Measurements from ENCODE around the gene EMP2. TPM values are rescaled to one million over a fixed set of nuclear protein-coding genes. Genes with fewer than 3 reads are reported as not detected.

Gene EMP2
- total and polyA plus RNA-seq, 2 donors, result 4.8 to 11.7 TPM

- Histone ChIP-seq H3K27me3 (ENCODE audit: control insufficient read depth in 2 of 2, insufficient read depth in 1 of 2, low read length in 1 of 2) (peaks cover 30 to 47% of the 10 kb centered on the region in 2 donors), H3K27ac (ENCODE audit: low read depth in 1 of 2, low read length in 1 of 2) (no peak overlapping the region), H3K9me3 (ENCODE audit: control insufficient read depth in 2 of 2, insufficient read depth in 1 of 2, low read length in 1 of 2) (no peaks in the 10 kb centered on the region), H3K4me1 (ENCODE audit: control insufficient read depth in 2 of 2, insufficient read depth in 2 of 2, low read length in 2 of 2) (no peaks in the 10 kb centered on the region), H3K36me3 (ENCODE audit: control insufficient read depth in 2 of 2, insufficient read depth in 2 of 2, low read length in 1 of 2) (no peaks in the 10 kb centered on the region), H3K4me3 (ENCODE audit: low read length in 2 of 2) (no peak overlapping the region)
- 90% methylated on average over 17 of the region's 17 CpGs for WGBS
- DNase-seq (ENCODE audit: low read depth in 6 of 9, low spot score in 9 of 9), result no peak
These were observed 3.8 kb downstream of the EMP2 start for GRCh38 chr16:10576390-10577304.

DNA sequence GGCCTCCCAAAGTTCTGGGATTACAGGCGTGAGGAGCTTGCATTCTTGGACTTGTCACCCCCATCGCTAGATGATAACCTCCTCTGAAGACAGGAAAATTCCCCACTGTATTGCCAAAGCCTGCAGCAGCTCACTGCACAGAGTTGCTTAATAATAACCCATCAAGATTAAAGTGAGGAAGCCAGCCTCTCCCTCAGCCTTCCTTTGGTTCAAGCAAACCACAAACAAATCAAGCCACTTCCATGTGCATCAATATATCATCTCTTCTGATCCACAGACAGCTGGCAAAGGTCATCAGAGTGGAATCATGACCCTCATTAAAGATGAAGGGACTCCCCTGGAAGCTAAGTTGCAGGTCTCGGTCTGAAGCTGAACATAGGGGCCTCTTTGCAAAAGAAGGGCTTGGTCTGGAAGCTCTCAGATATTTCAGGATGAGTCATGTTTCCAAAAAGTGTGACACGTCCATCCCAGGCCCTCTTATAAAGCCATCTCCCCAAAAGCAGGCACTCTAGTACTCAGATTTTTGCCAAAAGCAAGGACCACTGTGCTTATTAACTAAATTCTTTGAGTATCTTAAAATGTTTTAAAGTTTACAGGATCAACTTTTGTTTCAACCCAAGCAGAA lies 4.8 kb downstream of the EMP2 start:
- WGBS, result 66% methylated on average over 4 of the region's 4 CpGs
- no peaks in the 10 kb centered on the region for H3K9me3 ChIP-seq (ENCODE audit: control insufficient read depth in 2 of 2, insufficient read depth in 1 of 2, low read length in 1 of 2)
- H3K27me3 ChIP-seq (ENCODE audit: control insufficient read depth in 2 of 2, insufficient read depth in 1 of 2, low read length in 1 of 2), result peaks cover 25 to 37% of the 10 kb centered on the region in 2 donors
- no peak overlapping the region for H3K27ac ChIP-seq (ENCODE audit: low read depth in 1 of 2, low read length in 1 of 2)
- H3K4me3 ChIP-seq (ENCODE audit: low read length in 2 of 2), result no peak overlapping the region
- DNase-seq (ENCODE audit: low read depth in 6 of 9, low spot score in 9 of 9), result no peak
- no peaks in the 10 kb centered on the region for H3K4me1 ChIP-seq (ENCODE audit: control insufficient read depth in 2 of 2, insufficient read depth in 2 of 2, low read length in 2 of 2)
- no peaks in the 10 kb centered on the region for H3K36me3 ChIP-seq (ENCODE audit: control insufficient read depth in 2 of 2, insufficient read depth in 2 of 2, low read length in 1 of 2)

GRCh38 chr16:10572611-10573010 lies 7.8 kb downstream of the EMP2 start:
- Histone ChIP-seq H3K4me3 (ENCODE audit: low read length in 2 of 2) (no peak overlapping the region), H3K27me3 (ENCODE audit: control insufficient read depth in 2 of 2, insufficient read depth in 1 of 2, low read length in 1 of 2) (peaks cover 0 to 8% of the 10 kb centered on the region in 2 donors), H3K36me3 (ENCODE audit: control insufficient read depth in 2 of 2, insufficient read depth in 2 of 2, low read length in 1 of 2) (no peaks in the 10 kb centered on the region), H3K27ac (ENCODE audit: low read depth in 1 of 2, low read length in 1 of 2) (no peak overlapping the region), H3K4me1 (ENCODE audit: control insufficient read depth in 2 of 2, insufficient read depth in 2 of 2, low read length in 2 of 2) (no peaks in the 10 kb centered on the region), H3K9me3 (ENCODE audit: control insufficient read depth in 2 of 2, insufficient read depth in 1 of 2, low read length in 1 of 2) (no peaks in the 10 kb centered on the region)
- DNase-seq (ENCODE audit: low read depth in 6 of 9, low spot score in 9 of 9), result no peak
- 92% methylated on average over 3 of the region's 3 CpGs for WGBS

- Histone ChIP-seq H3K27me3 (ENCODE audit: control insufficient read depth in 2 of 2, insufficient read depth in 1 of 2, low read length in 1 of 2) (no peaks in the 10 kb centered on the region), H3K27ac (ENCODE audit: low read depth in 1 of 2, low read length in 1 of 2) (no peak overlapping the region), H3K9me3 (ENCODE audit: control insufficient read depth in 2 of 2, insufficient read depth in 1 of 2, low read length in 1 of 2) (no peaks in the 10 kb centered on the region), H3K4me3 (ENCODE audit: low read length in 2 of 2) (no peak overlapping the region), H3K36me3 (ENCODE audit: control insufficient read depth in 2 of 2, insufficient read depth in 2 of 2, low read length in 1 of 2) (no peaks in the 10 kb centered on the region), H3K4me1 (ENCODE audit: control insufficient read depth in 2 of 2, insufficient read depth in 2 of 2, low read length in 2 of 2) (no peaks in the 10 kb centered on the region)
- DNase-seq (ENCODE audit: low read depth in 6 of 9, low spot score in 9 of 9), result no peak
- WGBS, result 73% methylated on average over 5 of the region's 5 CpGs
These were observed 9.0 kb downstream of the EMP2 start for GRCh38 chr16:10571354-10571753.

DNA sequence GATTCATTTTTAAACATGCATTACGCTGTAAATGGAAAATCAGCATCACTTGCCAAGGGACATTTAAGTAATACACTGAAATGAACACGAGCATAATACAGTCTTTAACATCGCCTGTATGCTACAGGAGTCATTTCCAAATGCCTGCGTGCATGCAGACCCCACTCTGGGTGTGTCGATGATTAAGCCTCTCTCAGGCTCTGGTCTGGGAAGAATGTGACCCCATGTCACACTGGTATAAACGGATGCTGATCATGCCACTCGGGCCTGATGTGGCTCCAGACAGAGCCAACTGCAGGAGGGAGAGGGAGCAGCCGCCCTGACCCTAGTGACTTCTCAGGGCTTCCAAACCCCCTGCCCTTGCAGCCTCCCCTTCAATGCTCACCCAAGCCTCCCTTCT lies 10.8 kb downstream of the EMP2 start:
- H3K4me3 ChIP-seq (ENCODE audit: low read length in 2 of 2), result no peak overlapping the region
- H3K27ac ChIP-seq (ENCODE audit: low read depth in 1 of 2, low read length in 1 of 2), result no peak overlapping the region
- WGBS, result 96% methylated on average over 8 of the region's 8 CpGs
- H3K9me3 ChIP-seq (ENCODE audit: control insufficient read depth in 2 of 2, insufficient read depth in 1 of 2, low read length in 1 of 2), result no peaks in the 10 kb centered on the region
- no peaks in the 10 kb centered on the region for H3K27me3 ChIP-seq (ENCODE audit: control insufficient read depth in 2 of 2, insufficient read depth in 1 of 2, low read length in 1 of 2)
- no peaks in the 10 kb centered on the region for H3K36me3 ChIP-seq (ENCODE audit: control insufficient read depth in 2 of 2, insufficient read depth in 2 of 2, low read length in 1 of 2)
- DNase-seq (ENCODE audit: low read depth in 6 of 9, low spot score in 9 of 9), result no peak
- H3K4me1 ChIP-seq (ENCODE audit: control insufficient read depth in 2 of 2, insufficient read depth in 2 of 2, low read length in 2 of 2), result no peaks in the 10 kb centered on the region

DNA sequence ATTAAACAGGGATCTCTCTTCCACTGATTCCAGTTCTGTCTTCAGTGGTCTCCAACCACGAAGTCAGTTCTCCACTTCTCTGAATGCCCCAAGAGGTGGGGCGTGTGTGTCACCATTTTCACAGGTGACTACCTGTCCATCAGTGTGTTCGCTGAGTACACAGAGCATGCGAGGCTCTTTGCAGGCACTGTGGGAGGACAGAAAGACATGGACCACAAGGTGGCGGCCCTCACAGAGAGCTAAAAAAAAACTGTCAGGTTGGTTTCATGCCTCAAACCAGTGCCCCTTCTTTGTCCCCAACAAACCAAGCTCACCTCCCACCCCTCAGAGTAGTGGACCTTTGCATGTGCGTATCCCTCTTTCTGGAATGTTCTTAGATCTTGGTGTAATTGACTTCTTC lies 13.8 kb downstream of the EMP2 start:
- Histone ChIP-seq H3K4me3 (ENCODE audit: low read length in 2 of 2) (no peak overlapping the region), H3K27me3 (ENCODE audit: control insufficient read depth in 2 of 2, insufficient read depth in 1 of 2, low read length in 1 of 2) (no peaks in the 10 kb centered on the region), H3K4me1 (ENCODE audit: control insufficient read depth in 2 of 2, insufficient read depth in 2 of 2, low read length in 2 of 2) (no peaks in the 10 kb centered on the region), H3K27ac (ENCODE audit: low read depth in 1 of 2, low read length in 1 of 2) (no peak overlapping the region), H3K9me3 (ENCODE audit: control insufficient read depth in 2 of 2, insufficient read depth in 1 of 2, low read length in 1 of 2) (no peaks in the 10 kb centered on the region), H3K36me3 (ENCODE audit: control insufficient read depth in 2 of 2, insufficient read depth in 2 of 2, low read length in 1 of 2) (no peaks in the 10 kb centered on the region)
- WGBS, result 89% methylated on average over 6 of the region's 6 CpGs
- no peak for DNase-seq (ENCODE audit: low read depth in 6 of 9, low spot score in 9 of 9)

GRCh38 chr16:10565167-10565566 lies 15.2 kb downstream of the EMP2 start:
- no peak for DNase-seq (ENCODE audit: low read depth in 6 of 9, low spot score in 9 of 9)

GRCh38 chr16:10564591-10564990 lies 15.8 kb downstream of the EMP2 start:
- DNase-seq (ENCODE audit: low read depth in 6 of 9, low spot score in 9 of 9), result no peak
- Histone ChIP-seq H3K4me3 (ENCODE audit: low read length in 2 of 2) (no peak overlapping the region), H3K27ac (ENCODE audit: low read depth in 1 of 2, low read length in 1 of 2) (no peak overlapping the region), H3K27me3 (ENCODE audit: control insufficient read depth in 2 of 2, insufficient read depth in 1 of 2, low read length in 1 of 2) (no peaks in the 10 kb centered on the region), H3K4me1 (ENCODE audit: control insufficient read depth in 2 of 2, insufficient read depth in 2 of 2, low read length in 2 of 2) (no peaks in the 10 kb centered on the region), H3K36me3 (ENCODE audit: control insufficient read depth in 2 of 2, insufficient read depth in 2 of 2, low read length in 1 of 2) (no peaks in the 10 kb centered on the region), H3K9me3 (ENCODE audit: control insufficient read depth in 2 of 2, insufficient read depth in 1 of 2, low read length in 1 of 2) (no peaks in the 10 kb centered on the region)
- 55% methylated on average over 5 of the region's 5 CpGs for WGBS

More at GRCh38 chr16:10565167-10565566, 15.2 kb downstream of the EMP2 start:
- no peak overlapping the region for H3K27ac ChIP-seq (ENCODE audit: low read depth in 1 of 2, low read length in 1 of 2)
- H3K4me3 ChIP-seq (ENCODE audit: low read length in 2 of 2), result no peak overlapping the region
- 96% methylated on average over 5 of the region's 5 CpGs for WGBS
- H3K27me3 ChIP-seq (ENCODE audit: control insufficient read depth in 2 of 2, insufficient read depth in 1 of 2, low read length in 1 of 2), result no peaks in the 10 kb centered on the region
- no peaks in the 10 kb centered on the region for H3K4me1 ChIP-seq (ENCODE audit: control insufficient read depth in 2 of 2, insufficient read depth in 2 of 2, low read length in 2 of 2)
- no peaks in the 10 kb centered on the region for H3K9me3 ChIP-seq (ENCODE audit: control insufficient read depth in 2 of 2, insufficient read depth in 1 of 2, low read length in 1 of 2)
- no peaks in the 10 kb centered on the region for H3K36me3 ChIP-seq (ENCODE audit: control insufficient read depth in 2 of 2, insufficient read depth in 2 of 2, low read length in 1 of 2)

- no peaks in the 10 kb centered on the region for H3K9me3 ChIP-seq (ENCODE audit: control insufficient read depth in 2 of 2, insufficient read depth in 1 of 2, low read length in 1 of 2)
- H3K27ac ChIP-seq (ENCODE audit: low read depth in 1 of 2, low read length in 1 of 2), result no peak overlapping the region
- H3K4me1 ChIP-seq (ENCODE audit: control insufficient read depth in 2 of 2, insufficient read depth in 2 of 2, low read length in 2 of 2), result no peaks in the 10 kb centered on the region
- H3K4me3 ChIP-seq (ENCODE audit: low read length in 2 of 2), result no peak overlapping the region
- DNase-seq (ENCODE audit: low read depth in 6 of 9, low spot score in 9 of 9), result no peak
- H3K36me3 ChIP-seq (ENCODE audit: control insufficient read depth in 2 of 2, insufficient read depth in 2 of 2, low read length in 1 of 2), result no peaks in the 10 kb centered on the region
- no peaks in the 10 kb centered on the region for H3K27me3 ChIP-seq (ENCODE audit: control insufficient read depth in 2 of 2, insufficient read depth in 1 of 2, low read length in 1 of 2)
These were observed 18.0 kb downstream of the EMP2 start for GRCh38 chr16:10562361-10562899.

Data from thymus (tissue), 11 donors.